ENCODE results near the gene SEC14L1.

DNA sequence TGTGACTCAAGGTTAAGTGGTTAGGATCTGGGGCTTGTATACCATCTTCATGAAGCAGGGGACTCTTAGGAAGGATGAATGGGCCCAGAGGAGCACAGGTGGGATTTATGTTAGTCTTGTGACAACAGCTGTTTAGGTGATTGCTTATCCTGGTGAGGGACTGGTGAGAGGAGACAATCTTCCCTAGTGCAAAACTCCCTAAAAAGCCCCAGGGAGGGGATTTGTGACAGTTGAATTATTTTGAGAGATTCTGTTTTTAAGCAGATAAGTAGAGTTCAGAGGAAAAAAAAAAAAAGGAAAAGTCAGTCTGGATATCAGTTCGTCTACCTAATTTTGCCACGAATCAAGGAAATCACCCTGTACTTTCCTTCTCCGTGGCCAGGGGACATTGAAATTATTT, 35.1 kb upstream of the SEC14L1 start:
- TF ChIP-seq, protein P1, sequence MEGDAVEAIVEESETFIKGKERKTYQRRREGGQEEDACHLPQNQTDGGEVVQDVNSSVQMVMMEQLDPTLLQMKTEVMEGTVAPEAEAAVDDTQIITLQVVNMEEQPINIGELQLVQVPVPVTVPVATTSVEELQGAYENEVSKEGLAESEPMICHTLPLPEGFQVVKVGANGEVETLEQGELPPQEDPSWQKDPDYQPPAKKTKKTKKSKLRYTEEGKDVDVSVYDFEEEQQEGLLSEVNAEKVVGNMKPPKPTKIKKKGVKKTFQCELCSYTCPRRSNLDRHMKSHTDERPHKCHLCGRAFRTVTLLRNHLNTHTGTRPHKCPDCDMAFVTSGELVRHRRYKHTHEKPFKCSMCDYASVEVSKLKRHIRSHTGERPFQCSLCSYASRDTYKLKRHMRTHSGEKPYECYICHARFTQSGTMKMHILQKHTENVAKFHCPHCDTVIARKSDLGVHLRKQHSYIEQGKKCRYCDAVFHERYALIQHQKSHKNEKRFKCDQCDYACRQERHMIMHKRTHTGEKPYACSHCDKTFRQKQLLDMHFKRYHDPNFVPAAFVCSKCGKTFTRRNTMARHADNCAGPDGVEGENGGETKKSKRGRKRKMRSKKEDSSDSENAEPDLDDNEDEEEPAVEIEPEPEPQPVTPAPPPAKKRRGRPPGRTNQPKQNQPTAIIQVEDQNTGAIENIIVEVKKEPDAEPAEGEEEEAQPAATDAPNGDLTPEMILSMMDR (IDR thresholded peaks at IDR 0.05), result no peak
- TF ChIP-seq POLR2A (IDR thresholded peaks at IDR 0.05) (no peak), EP300 (IDR thresholded peaks at IDR 0.05) (no peak)
